ENCODE data around the gene S100Z. TPM values are rescaled to one million over a fixed set of nuclear protein-coding genes. Genes with fewer than 3 reads are reported as not detected.

S100Z gene
- total and polyA plus RNA-seq, 3 donors from 2014 or later, result 0.71 TPM; not detected in 2

GRCh38 chr5:76926329-76927105 lies 76.7 kb downstream of the S100Z start:
- no peak for DNase-seq
- no peak overlapping the region for H3K27ac ChIP-seq
- TF ChIP-seq POLR2A (IDR thresholded peaks at IDR 0.05), result no peak
- no peak for TF ChIP-seq CTCF (IDR thresholded peaks at IDR 0.05)
- intact Hi-C loops (cut with DNase I; ENCODE audit: low total_unique reads), result no loop called here
- H3K9me3 ChIP-seq, result no peaks in the 10 kb centered on the region
- WGBS, 2 donors, result 46 to 50% methylated on average over 6 of the region's 6 CpGs
- H3K36me3 ChIP-seq (ENCODE audit: low read depth, missing control alignments), result no peaks in the 10 kb centered on the region
- no peak overlapping the region for H3K4me3 ChIP-seq
- no peaks in the 10 kb centered on the region for H3K27me3 ChIP-seq
- no peaks in the 10 kb centered on the region for H3K4me1 ChIP-seq

- Histone ChIP-seq H3K4me3 (no peak overlapping the region), H3K27ac (no peak overlapping the region), H3K27me3 (no peaks in the 10 kb centered on the region), H3K4me1 (no peaks in the 10 kb centered on the region), H3K9me3 (no peaks in the 10 kb centered on the region), H3K36me3 (ENCODE audit: low read depth, missing control alignments) (no peaks in the 10 kb centered on the region)
- TF ChIP-seq POLR2A (IDR thresholded peaks at IDR 0.05), result no peak
- TF ChIP-seq CTCF (IDR thresholded peaks at IDR 0.05), result no peak
- intact Hi-C loops (cut with DNase I; ENCODE audit: low total_unique reads), result no loop called here
- 78 to 91% methylated on average over 4 of the region's 4 CpGs for WGBS, 2 donors
- DNase-seq, result no peak
Measured at GRCh38 chr5:76927961-76928360, 78.1 kb downstream of the S100Z start.

GRCh38 chr5:76930083-76930482 lies 80.3 kb downstream of the S100Z start:
- H3K4me3 ChIP-seq, result no peak overlapping the region
- TF ChIP-seq CTCF (IDR thresholded peaks at IDR 0.05) (no peak), POLR2A (IDR thresholded peaks at IDR 0.05) (no peak)
- no peaks in the 10 kb centered on the region for H3K36me3 ChIP-seq (ENCODE audit: low read depth, missing control alignments)
- no peaks in the 10 kb centered on the region for H3K4me1 ChIP-seq
- intact Hi-C loops (cut with DNase I; ENCODE audit: low total_unique reads), result no loop called here
- DNase-seq, result no peak
- 58 to 77% methylated on average over 4 of the region's 4 CpGs for WGBS, 2 donors
- no peak overlapping the region for H3K27ac ChIP-seq
- no peaks in the 10 kb centered on the region for H3K9me3 ChIP-seq
- no peaks in the 10 kb centered on the region for H3K27me3 ChIP-seq

- intact Hi-C loops (cut with DNase I; ENCODE audit: low total_unique reads), result no loop called here
- no peak overlapping the region for H3K4me3 ChIP-seq
- no peak overlapping the region for H3K27ac ChIP-seq
Measured at GRCh38 chr5:76938177-76938576, 88.4 kb downstream of the S100Z start.

More at GRCh38 chr5:76938177-76938576, 88.4 kb downstream of the S100Z start:
- no peaks in the 10 kb centered on the region for H3K4me1 ChIP-seq
- no peak for DNase-seq
- no peaks in the 10 kb centered on the region for H3K27me3 ChIP-seq
- H3K36me3 ChIP-seq (ENCODE audit: low read depth, missing control alignments), result no peaks in the 10 kb centered on the region
- no peak for TF ChIP-seq POLR2A (IDR thresholded peaks at IDR 0.05)
- TF ChIP-seq CTCF (IDR thresholded peaks at IDR 0.05), result no peak
- no peaks in the 10 kb centered on the region for H3K9me3 ChIP-seq
